RWPE1 (cell line): Measurements from ENCODE around the gene PJA2.

Source experiments
- CTCF ChIA-PET: fragments of 350-600 bp; sonication (Branson Sonifier 250); formaldehyde crosslinking; extraction: SDS; loops from one replicate; lab custom pipeline; 2021; lab: Yijun Ruan, JAX
- POLR2A ChIA-PET: fragments of 400-600 bp; formaldehyde crosslinking; extraction: SDS; loops from one replicate; lab custom pipeline; 2020; ENCODE audit warnings: antibody characterized with exemption; ENCODE audit not compliant: low non-redundant PET; lab: Yijun Ruan, JAX
- DNase-seq: peaks from one replicate; pipeline ENCODE4 v3.0.0; 2012; ENCODE audit warnings: low spot score
- H3K27ac ChIP-seq: fragments of 450-650 bp; 2 replicates; pipeline ENCODE4 v1.5.1; 2017
- TF ChIP-seq, protein P1 (sequence below): fragments of 450-650 bp; conservative IDR thresholded peaks from 2 replicates; pipeline ENCODE4 v1.5.1; 2017; ENCODE audit warnings: low read depth, mild to moderate bottlenecking

PJA2 gene

DNA sequence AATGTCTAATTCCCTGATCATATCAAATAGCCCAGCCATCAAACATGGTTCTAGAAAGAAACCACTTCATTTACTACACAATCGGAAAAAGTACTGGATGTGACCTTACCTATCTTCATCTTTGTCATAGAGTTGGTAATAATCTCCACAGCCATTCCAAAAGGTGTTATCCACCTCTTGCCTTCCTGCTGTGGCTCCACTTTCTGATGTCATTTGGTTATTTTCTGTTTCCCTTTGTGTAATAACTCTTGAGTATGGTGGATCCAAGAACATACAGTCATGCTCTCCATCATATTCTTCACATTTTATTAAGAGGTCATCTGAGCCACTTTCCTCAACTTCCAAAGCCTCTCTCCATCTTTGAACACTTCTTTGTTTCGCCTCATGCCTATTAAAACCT, 31.7 kb downstream of the PJA2 start:
- DNase-seq = no peak
- ChIA-PET CTCF (no interaction called here), POLR2A (no interaction called here)
- TF ChIP-seq, protein P1, sequence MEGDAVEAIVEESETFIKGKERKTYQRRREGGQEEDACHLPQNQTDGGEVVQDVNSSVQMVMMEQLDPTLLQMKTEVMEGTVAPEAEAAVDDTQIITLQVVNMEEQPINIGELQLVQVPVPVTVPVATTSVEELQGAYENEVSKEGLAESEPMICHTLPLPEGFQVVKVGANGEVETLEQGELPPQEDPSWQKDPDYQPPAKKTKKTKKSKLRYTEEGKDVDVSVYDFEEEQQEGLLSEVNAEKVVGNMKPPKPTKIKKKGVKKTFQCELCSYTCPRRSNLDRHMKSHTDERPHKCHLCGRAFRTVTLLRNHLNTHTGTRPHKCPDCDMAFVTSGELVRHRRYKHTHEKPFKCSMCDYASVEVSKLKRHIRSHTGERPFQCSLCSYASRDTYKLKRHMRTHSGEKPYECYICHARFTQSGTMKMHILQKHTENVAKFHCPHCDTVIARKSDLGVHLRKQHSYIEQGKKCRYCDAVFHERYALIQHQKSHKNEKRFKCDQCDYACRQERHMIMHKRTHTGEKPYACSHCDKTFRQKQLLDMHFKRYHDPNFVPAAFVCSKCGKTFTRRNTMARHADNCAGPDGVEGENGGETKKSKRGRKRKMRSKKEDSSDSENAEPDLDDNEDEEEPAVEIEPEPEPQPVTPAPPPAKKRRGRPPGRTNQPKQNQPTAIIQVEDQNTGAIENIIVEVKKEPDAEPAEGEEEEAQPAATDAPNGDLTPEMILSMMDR = no peak
- no peak overlapping the region for H3K27ac ChIP-seq

DNA sequence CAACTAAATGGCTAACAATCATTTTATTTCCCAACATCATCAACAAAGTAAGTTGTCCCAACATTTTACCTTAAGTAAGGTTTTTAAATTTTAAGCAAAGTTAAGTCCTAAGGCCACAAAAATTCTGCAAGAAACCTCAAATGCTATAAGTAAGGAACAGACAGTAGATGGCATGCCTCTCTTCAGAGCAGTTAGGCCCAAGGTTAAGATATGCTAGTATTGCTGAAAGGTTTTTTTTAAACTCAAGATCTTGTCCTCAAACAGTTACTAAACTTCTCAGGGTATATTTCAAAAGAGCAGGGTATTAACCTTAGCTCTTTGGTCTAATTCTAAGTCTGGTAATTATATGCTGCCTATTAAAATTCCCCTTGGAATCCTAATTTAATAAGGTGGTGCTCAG, 35.1 kb downstream of the PJA2 start:
- ChIA-PET CTCF (interaction anchor here (1.1 kb wide), 1 partner anchor 24 kb away, joined by 7 read pairs; no protein-coding TSS in a partner anchor), POLR2A (no interaction called here)
- TF ChIP-seq, protein P1 = no peak
- DNase-seq = no peak
- no peak overlapping the region for H3K27ac ChIP-seq

DNA sequence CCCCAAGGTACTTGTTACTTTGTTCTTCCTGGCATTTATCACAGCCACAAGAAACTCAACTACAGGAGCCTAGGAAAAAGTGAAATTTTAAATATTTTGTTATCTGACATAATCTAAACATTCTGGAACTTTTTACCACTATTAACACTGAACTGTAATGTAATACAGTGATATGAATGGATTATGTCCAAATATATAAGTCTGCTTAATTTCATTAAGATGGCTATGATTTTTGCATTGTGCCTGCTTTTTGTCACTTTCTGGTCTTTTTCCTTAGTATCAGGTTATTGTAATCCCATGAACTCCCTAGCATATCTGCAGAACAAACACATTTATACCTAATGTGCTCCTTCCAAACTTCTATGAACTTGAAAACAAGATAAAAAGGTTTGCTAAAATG, 35.8 kb downstream of the PJA2 start:
- H3K27ac ChIP-seq = no peak overlapping the region
- DNase-seq = no peak
- TF ChIP-seq, protein P1 = no peak
- CTCF ChIA-PET = interaction anchor here (1.1 kb wide), 1 partner anchor 24 kb away, joined by 7 read pairs; no protein-coding TSS in a partner anchor
- POLR2A ChIA-PET = no interaction called here

DNA sequence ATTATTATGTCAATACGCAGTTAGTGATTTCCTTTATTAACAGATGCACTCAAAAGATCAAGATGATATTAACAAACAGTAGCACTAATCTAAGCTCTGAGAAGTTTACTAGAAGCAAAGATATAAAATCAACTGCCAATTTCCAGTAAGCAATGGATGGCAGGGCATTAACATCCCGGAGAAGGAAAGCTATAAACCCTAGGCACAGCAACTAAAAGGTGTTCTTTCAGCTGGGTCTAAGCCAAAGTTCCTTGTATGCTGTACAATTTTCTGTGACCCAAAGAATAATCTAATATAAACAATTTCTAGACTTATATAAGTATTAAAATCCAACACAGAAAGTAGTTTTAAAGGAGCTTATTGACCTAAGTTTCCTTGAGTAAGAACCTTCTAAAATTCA, 39.4 kb downstream of the PJA2 start:
- POLR2A ChIA-PET = no interaction called here
- DNase-seq = no peak
- CTCF ChIA-PET = interaction anchor here (0.6 kb wide), 1 partner anchor 122 kb away, joined by 3 read pairs; no protein-coding TSS in a partner anchor

DNA sequence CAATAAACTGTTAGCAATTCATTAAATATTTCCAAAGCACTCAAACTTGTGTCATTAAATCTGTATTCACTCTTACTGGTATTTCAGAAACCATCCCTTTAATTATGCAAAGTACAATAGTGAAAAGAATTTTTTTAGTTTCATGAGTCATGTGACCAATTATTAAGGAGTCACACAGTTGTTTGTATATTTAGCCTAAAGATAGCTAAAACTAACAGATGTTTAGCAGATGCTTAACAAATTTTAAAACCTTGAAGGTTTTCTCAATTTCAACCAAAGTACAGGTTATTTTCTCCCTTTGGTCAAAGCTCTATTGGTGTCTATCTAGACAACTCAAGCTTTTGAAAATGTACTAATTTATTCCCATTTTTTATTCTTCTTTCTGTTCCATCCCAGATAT, 44.1 kb downstream of the PJA2 start:
- ChIA-PET POLR2A (no interaction called here), CTCF (interaction anchor here (0.5 to 0.7 kb wide), 3 partner anchors 252 to 1699 kb away, joined by 3 to 4 read pairs (median 3); no protein-coding TSS in a partner anchor)
- no peak for DNase-seq
- TF ChIP-seq, protein P1 = no peak
- H3K27ac ChIP-seq = no peak overlapping the region

More for the DNA sequence above, 39.4 kb downstream of the PJA2 start:
- TF ChIP-seq, protein P1 = no peak
- H3K27ac ChIP-seq = no peak overlapping the region

DNA sequence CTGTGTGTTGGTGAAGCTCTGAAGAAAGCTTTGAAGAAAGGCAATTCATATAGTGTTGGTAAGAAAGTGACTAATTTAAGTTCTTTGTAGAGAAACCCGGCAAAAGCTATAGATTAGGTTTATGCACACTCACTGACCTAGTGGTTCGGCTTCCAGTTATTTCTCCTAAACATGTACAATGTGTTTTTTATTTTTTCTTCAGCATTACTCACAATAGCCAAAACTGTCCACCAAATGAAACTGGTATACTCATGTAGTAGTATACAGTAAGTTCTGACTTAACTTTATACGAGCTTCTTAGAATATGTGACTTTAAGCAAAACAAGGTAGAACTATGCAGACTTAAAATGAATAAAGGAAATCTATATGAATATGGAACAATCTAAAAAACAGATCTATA, 44.8 kb downstream of the PJA2 start:
- no peak for DNase-seq
- ChIA-PET POLR2A (no interaction called here), CTCF (no interaction called here)
- H3K27ac ChIP-seq = no peak overlapping the region
- TF ChIP-seq, protein P1 = no peak
